WTC11 (cell line): ENCODE measurements around the gene KCNK7. TPM values are rescaled to one million over a fixed set of nuclear protein-coding genes. Genes with fewer than 3 reads are reported as not detected.
A peak's percentile ranks its signal among the peaks of the same experiment; 100 is the strongest.

Experiments
- ATAC-seq: fragments of 200-7000 bp; cut with Tn5 transposase; 2 replicates; pipeline ENCODE4 v1.10.0; 2021; ENCODE audit warnings: mild to moderate bottlenecking, moderate library complexity
- CTCF ChIA-PET: fragments of 300-600 bp; sonication (Branson Sonifier 250); formaldehyde crosslinking; loops from one replicate; lab custom pipeline; 2021; ENCODE audit warnings: antibody characterized with exemption; lab: Charles Lee
- POLR2A ChIA-PET: fragments of 350-600 bp; sonication (Branson Sonifier 250); formaldehyde crosslinking; loops from one replicate; lab custom pipeline; 2021; ENCODE audit warnings: antibody characterized with exemption; lab: Charles Lee
- DNase-seq: peaks from one replicate; pipeline ENCODE4 v3.0.0; 2021; ENCODE audit warnings: low spot score
- H3K27ac Mint-ChIP-seq: 2 replicates; pipeline ENCODE4 v1.8.0; 2021; ENCODE audit warnings: mixed read lengths
- H3K27me3 Mint-ChIP-seq: 2 replicates; pipeline ENCODE4 v1.8.0; 2021; ENCODE audit warnings: low read depth, mild to moderate bottlenecking, moderate library complexity, mixed read lengths
- H3K36me3 Mint-ChIP-seq: 2 replicates; pipeline ENCODE4 v1.8.0; 2021; ENCODE audit warnings: mixed read lengths
- H3K4me1 Mint-ChIP-seq: 2 replicates; pipeline ENCODE4 v1.8.0; 2022; ENCODE audit warnings: mixed read lengths
- H3K4me3 Mint-ChIP-seq: 2 replicates; pipeline ENCODE4 v1.8.0; 2021; ENCODE audit warnings: mild to moderate bottlenecking, moderate library complexity, mixed read lengths
- H3K9me3 Mint-ChIP-seq: 2 replicates; pipeline ENCODE4 v1.8.0; 2021; ENCODE audit warnings: mixed read lengths
- CREM ChIP-seq: sonication (generic); formaldehyde crosslinking; IDR thresholded peaks from 2 replicates; pipeline ENCODE4 v1.8.1; 2022; ENCODE audit warnings: mild to moderate bottlenecking, missing genetic modification reagents, moderate library complexity
- EMX1 ChIP-seq: fragments of 250-450 bp; sonication (Bioruptor Pico); IDR thresholded peaks from 2 replicates; pipeline ENCODE4 v1.8.0; 2021; ENCODE audit warnings: mild to moderate bottlenecking
- ESRRA ChIP-seq: sonication (generic); formaldehyde crosslinking; IDR thresholded peaks from 2 replicates; pipeline ENCODE4 v1.8.1; 2022; ENCODE audit warnings: mild to moderate bottlenecking, missing genetic modification reagents, borderline replicate concordance
- GABPB1 ChIP-seq: sonication (generic); formaldehyde crosslinking; IDR thresholded peaks from 2 replicates; pipeline ENCODE4 v1.8.1; 2023; ENCODE audit warnings: mild to moderate bottlenecking, missing genetic modification reagents
- HMGA2 ChIP-seq: fragments of 250-450 bp; sonication (Bioruptor Pico); IDR thresholded peaks from 2 replicates; pipeline ENCODE4 v1.4.0; 2021; ENCODE audit warnings: mild to moderate bottlenecking, moderate library complexity
- HMGXB4 ChIP-seq: sonication (generic); formaldehyde crosslinking; IDR thresholded peaks from 2 replicates; pipeline ENCODE4 v1.8.1; 2023; ENCODE audit warnings: mild to moderate bottlenecking, moderate library complexity, missing genetic modification reagents
- PRDM15 ChIP-seq: sonication (generic); formaldehyde crosslinking; IDR thresholded peaks from 2 replicates; pipeline ENCODE4 v1.8.0; 2022; ENCODE audit warnings: missing genetic modification reagents
- RELA ChIP-seq: sonication (generic); formaldehyde crosslinking; IDR thresholded peaks from 2 replicates; pipeline ENCODE4 v1.8.1; 2022; ENCODE audit warnings: missing genetic modification reagents, mild to moderate bottlenecking, borderline replicate concordance
- SMAD3 ChIP-seq: sonication (generic); formaldehyde crosslinking; IDR thresholded peaks from 2 replicates; pipeline ENCODE4 v1.8.0; 2022; ENCODE audit warnings: missing genetic modification reagents, mild to moderate bottlenecking, borderline replicate concordance
- TCF7 ChIP-seq: sonication (generic); formaldehyde crosslinking; IDR thresholded peaks from 2 replicates; pipeline ENCODE4 v1.8.0; 2022; ENCODE audit warnings: mild to moderate bottlenecking, low read depth, missing genetic modification reagents, moderate library complexity
- TEAD4 ChIP-seq: sonication (generic); formaldehyde crosslinking; IDR thresholded peaks from 2 replicates; pipeline ENCODE4 v1.8.0; 2022; ENCODE audit warnings: mild to moderate bottlenecking, missing genetic modification reagents
- USF2 ChIP-seq: sonication (generic); formaldehyde crosslinking; IDR thresholded peaks from 2 replicates; pipeline ENCODE4 v1.8.1; 2023; ENCODE audit warnings: mild to moderate bottlenecking, missing genetic modification reagents, moderate library complexity
- ZNF138 ChIP-seq: sonication (generic); formaldehyde crosslinking; conservative IDR thresholded peaks from 2 replicates; pipeline ENCODE4 v1.8.1; 2022; ENCODE audit warnings: mild to moderate bottlenecking, moderate library complexity, missing genetic modification reagents
- total RNA-seq: library from RNA; stranded (reverse); gene quantifications from 3 replicates; pipeline ENCODE4 v1.2.3, GENCODE V29; 2021
- TF ChIP-seq, protein P1 (sequence below): sonication (generic); formaldehyde crosslinking; IDR thresholded peaks from 2 replicates; pipeline ENCODE4 v1.8.0; 2023; ENCODE audit warnings: missing genetic modification reagents, mild to moderate bottlenecking, borderline replicate concordance
- TF ChIP-seq, protein P2 (sequence below): sonication (generic); formaldehyde crosslinking; IDR thresholded peaks from 2 replicates; pipeline ENCODE4 v1.8.1; 2023; ENCODE audit warnings: mild to moderate bottlenecking, missing genetic modification reagents, borderline replicate concordance

The KCNK7 gene
- total RNA-seq, 1 experiment from 2014 or later = 1.4 TPM

DNA sequence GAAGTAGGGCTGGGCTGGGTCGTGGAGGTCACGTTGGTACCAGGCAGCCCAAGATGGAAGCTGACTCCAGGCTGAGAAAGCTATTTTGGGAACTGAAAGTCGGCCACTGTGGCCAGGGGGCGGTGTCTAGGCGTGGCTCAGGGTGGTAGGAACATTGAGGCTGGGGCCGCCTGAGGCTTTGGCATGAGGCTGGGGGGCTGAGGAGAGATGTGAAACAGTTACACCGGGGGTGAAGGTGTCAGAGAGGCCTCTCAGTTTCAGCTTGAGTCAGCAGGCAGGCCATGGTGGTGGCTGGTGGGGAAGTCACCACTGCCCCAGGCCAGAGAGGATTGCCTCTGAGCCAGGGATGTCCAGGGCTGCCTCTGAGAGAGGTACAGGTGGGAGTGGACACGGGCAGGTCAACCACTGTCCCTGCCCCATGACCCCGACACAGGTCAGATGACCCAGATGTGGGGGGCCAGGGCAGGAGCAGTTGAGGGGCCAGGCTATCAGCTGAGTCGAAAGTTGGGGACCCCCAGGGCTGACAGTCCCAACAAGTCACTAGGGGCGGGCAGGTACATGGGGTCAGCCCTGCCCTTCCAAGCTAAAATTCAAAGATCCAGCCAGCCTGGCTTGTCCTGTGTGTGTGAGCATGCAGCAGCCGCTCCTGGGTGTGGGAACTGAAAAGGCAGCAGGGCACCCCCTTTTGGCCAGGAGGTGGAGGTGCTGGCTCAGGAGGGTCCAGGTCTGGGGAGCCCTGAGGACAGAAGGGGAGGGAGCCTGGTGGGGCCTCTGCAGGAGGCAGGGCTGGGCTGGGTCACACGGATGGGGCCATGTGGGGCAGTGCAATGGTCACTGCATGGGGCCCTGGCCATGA lies 7.2 kb downstream of the KCNK7 start (continued):
- TF ChIP-seq HMGA2 (CRISPR knock-in tag) (no peak), SMAD3 (CRISPR knock-in tag) (no peak), ESRRA (CRISPR knock-in tag) (no peak)

GRCh38 chr11:65586676-65587075 lies 8.9 kb downstream of the KCNK7 start:
- Mint-ChIP-seq H3K4me1 (peaks cover 30% of the 10 kb centered on the region), H3K36me3 (no peaks in the 10 kb centered on the region), H3K27ac (no peak overlapping the region; the same call in 1 of the 2 replicates), H3K9me3 (no peaks in the 10 kb centered on the region), H3K4me3 (no peak overlapping the region), H3K27me3 (peaks cover 82% of the 10 kb centered on the region)
- CTCF ChIA-PET = interaction anchor here (0.7 to 13.8 kb wide), 11 partner anchors 7 to 51 kb away, joined by 3 to 311 read pairs (median 6); partner anchors contain the start of genes FAM89B, MAP3K11, PCNX3 and SIPA1
- TF ChIP-seq USF2 (CRISPR knock-in tag) = no peak
- no peak for TF ChIP-seq HMGA2 (CRISPR knock-in tag)
- TF ChIP-seq RELA (CRISPR knock-in tag) = no peak
- DNase-seq (peak; percentile 55), ATAC-seq (peak; percentile 55)
- POLR2A ChIA-PET = interaction anchor here (1.2 to 1.7 kb wide), 4 partner anchors 11 to 26 kb away, joined by 3 to 6 read pairs (median 4); partner anchors contain the start of genes EHBP1L1, FAM89B and ZNRD2

DNA sequence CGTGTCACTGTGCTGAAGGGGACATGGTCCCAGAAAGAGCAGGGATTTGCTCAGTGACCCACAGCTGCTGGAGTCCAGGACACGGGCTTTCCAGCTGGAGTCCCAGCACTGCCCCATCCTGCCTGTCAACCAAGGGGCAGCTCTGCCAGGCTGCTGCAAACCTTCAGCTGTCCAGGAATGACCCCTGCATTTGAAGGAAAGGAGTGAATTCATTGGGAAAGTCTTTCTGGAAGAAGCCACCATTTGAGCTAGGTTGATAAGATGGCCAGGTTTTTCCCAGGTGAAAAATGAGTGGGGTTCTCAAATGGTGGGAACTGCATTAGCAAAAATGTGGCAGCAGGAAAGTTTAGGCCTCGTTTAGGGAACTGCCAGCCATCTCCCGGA lies 9.4 kb downstream of the KCNK7 start:
- peak overlapping the region; percentile 25; the same call in 1 of the 2 replicates for H3K27ac Mint-ChIP-seq
- TF ChIP-seq CREM (no peak), PRDM15 (CRISPR knock-in tag) (no peak), GABPB1 (no peak), ZNF138 (CRISPR knock-in tag) (no peak), HMGXB4 (no peak), EMX1 (no peak), TCF7 (CRISPR knock-in tag) (no peak), TEAD4 (CRISPR knock-in tag) (no peak)
- TF ChIP-seq, protein P1, sequence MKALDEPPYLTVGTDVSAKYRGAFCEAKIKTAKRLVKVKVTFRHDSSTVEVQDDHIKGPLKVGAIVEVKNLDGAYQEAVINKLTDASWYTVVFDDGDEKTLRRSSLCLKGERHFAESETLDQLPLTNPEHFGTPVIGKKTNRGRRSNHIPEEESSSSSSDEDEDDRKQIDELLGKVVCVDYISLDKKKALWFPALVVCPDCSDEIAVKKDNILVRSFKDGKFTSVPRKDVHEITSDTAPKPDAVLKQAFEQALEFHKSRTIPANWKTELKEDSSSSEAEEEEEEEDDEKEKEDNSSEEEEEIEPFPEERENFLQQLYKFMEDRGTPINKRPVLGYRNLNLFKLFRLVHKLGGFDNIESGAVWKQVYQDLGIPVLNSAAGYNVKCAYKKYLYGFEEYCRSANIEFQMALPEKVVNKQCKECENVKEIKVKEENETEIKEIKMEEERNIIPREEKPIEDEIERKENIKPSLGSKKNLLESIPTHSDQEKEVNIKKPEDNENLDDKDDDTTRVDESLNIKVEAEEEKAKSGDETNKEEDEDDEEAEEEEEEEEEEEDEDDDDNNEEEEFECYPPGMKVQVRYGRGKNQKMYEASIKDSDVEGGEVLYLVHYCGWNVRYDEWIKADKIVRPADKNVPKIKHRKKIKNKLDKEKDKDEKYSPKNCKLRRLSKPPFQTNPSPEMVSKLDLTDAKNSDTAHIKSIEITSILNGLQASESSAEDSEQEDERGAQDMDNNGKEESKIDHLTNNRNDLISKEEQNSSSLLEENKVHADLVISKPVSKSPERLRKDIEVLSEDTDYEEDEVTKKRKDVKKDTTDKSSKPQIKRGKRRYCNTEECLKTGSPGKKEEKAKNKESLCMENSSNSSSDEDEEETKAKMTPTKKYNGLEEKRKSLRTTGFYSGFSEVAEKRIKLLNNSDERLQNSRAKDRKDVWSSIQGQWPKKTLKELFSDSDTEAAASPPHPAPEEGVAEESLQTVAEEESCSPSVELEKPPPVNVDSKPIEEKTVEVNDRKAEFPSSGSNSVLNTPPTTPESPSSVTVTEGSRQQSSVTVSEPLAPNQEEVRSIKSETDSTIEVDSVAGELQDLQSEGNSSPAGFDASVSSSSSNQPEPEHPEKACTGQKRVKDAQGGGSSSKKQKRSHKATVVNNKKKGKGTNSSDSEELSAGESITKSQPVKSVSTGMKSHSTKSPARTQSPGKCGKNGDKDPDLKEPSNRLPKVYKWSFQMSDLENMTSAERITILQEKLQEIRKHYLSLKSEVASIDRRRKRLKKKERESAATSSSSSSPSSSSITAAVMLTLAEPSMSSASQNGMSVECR = no peak
- TF ChIP-seq, protein P2, sequence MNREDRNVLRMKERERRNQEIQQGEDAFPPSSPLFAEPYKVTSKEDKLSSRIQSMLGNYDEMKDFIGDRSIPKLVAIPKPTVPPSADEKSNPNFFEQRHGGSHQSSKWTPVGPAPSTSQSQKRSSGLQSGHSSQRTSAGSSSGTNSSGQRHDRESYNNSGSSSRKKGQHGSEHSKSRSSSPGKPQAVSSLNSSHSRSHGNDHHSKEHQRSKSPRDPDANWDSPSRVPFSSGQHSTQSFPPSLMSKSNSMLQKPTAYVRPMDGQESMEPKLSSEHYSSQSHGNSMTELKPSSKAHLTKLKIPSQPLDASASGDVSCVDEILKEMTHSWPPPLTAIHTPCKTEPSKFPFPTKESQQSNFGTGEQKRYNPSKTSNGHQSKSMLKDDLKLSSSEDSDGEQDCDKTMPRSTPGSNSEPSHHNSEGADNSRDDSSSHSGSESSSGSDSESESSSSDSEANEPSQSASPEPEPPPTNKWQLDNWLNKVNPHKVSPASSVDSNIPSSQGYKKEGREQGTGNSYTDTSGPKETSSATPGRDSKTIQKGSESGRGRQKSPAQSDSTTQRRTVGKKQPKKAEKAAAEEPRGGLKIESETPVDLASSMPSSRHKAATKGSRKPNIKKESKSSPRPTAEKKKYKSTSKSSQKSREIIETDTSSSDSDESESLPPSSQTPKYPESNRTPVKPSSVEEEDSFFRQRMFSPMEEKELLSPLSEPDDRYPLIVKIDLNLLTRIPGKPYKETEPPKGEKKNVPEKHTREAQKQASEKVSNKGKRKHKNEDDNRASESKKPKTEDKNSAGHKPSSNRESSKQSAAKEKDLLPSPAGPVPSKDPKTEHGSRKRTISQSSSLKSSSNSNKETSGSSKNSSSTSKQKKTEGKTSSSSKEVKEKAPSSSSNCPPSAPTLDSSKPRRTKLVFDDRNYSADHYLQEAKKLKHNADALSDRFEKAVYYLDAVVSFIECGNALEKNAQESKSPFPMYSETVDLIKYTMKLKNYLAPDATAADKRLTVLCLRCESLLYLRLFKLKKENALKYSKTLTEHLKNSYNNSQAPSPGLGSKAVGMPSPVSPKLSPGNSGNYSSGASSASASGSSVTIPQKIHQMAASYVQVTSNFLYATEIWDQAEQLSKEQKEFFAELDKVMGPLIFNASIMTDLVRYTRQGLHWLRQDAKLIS (CRISPR knock-in tag) = no peak

More for the DNA sequence above, 9.4 kb downstream of the KCNK7 start:
- Mint-ChIP-seq H3K9me3 (no peaks in the 10 kb centered on the region), H3K4me1 (peaks cover 28% of the 10 kb centered on the region), H3K36me3 (no peaks in the 10 kb centered on the region), H3K4me3 (peak overlapping the region; percentile 29), H3K27me3 (peaks cover 80% of the 10 kb centered on the region)
- DNase-seq (no peak), ATAC-seq (no peak)
- CTCF ChIA-PET = interaction anchor here (0.7 to 13.8 kb wide), 11 partner anchors 7 to 195 kb away, joined by 3 to 311 read pairs (median 6); partner anchors contain the start of genes FAM89B, MAP3K11, PCNX3 and SIPA1
- POLR2A ChIA-PET = interaction anchor here (1.2 to 1.7 kb wide), 5 partner anchors 11 to 33 kb away, joined by 3 to 6 read pairs (median 3); partner anchors contain the start of genes EHBP1L1, FAM89B and ZNRD2
